Prostate gland (tissue), 2 donors: Measurements from ENCODE around the gene RBPJL.

Experiments used
- CTCF ChIP-seq, 4 experiments: fragments of 200-600 bp in 2 of 4; fragments of 450-650 bp in 2 of 4; sonication (generic) in 2 of 4; IDR thresholded peaks; 1 replicate in 3 of 4; 2 replicates in 1 of 4; pipeline ENCODE4 v1.5.1; 2016 to 2019; ENCODE audit warnings: antibody characterized with exemption in 4 of 4, mild to moderate bottlenecking in 2 of 4, moderate library complexity in 2 of 4
- POLR2A ChIP-seq: fragments of 450-650 bp; IDR thresholded peaks from one replicate; pipeline ENCODE4 v1.6.1; 2016; ENCODE audit warnings: antibody characterized with exemption, mild to moderate bottlenecking

GRCh38 chr20:45282700-45283550, 23.7 kb upstream of the RBPJL start:
- TF ChIP-seq CTCF (IDR thresholded peaks at IDR 0.05) (no peak), POLR2A (no peak)
